Mesenchymal stem cell (in vitro differentiated cells and primary cell): ENCODE measurements around the gene FASLG.
"Not testable (repeated sequence)": the region's sequence is repeated elsewhere in the genome, so short reads cannot be mapped to it uniquely, and the experiment has no call there.

Experiments used
- DNase-seq: peaks from one replicate; pipeline ENCODE4 v3.0.0-alpha.2; 2013
- H2AFZ ChIP-seq: one replicate; pipeline ENCODE4 v1.6.1; 2013; ENCODE audit warnings: low read depth, mild to moderate bottlenecking, control low read depth, inconsistent platforms, low read length, moderate library complexity
- H2AK5ac ChIP-seq: 2 replicates; pipeline ENCODE4 v1.6.1; 2013; ENCODE audit warnings: low read length, moderate library complexity, mild to moderate bottlenecking, inconsistent platforms; ENCODE audit not compliant: severe bottlenecking
- H2BK120ac ChIP-seq: one replicate; pipeline ENCODE4 v1.6.1; 2013; ENCODE audit warnings: low read depth, mild to moderate bottlenecking, inconsistent platforms, low read length, moderate library complexity
- H2BK12ac ChIP-seq, 2 experiments: one replicate each; pipeline ENCODE4 v1.6.1; 2013; ENCODE audit warnings: inconsistent platforms in 2 of 2, low read length in 2 of 2, mild to moderate bottlenecking in 2 of 2, moderate library complexity in 2 of 2, control low read depth in 1 of 2
- H2BK15ac ChIP-seq: one replicate; pipeline ENCODE4 v1.6.1; 2013; ENCODE audit warnings: mild to moderate bottlenecking, low read depth, inconsistent platforms; ENCODE audit not compliant: poor library complexity, severe bottlenecking
- H2BK5ac ChIP-seq: 2 replicates; pipeline ENCODE4 v1.6.1; 2013; ENCODE audit warnings: low read depth, mild to moderate bottlenecking, low read length, control low read depth, inconsistent platforms; ENCODE audit not compliant: poor library complexity, severe bottlenecking
- H3K14ac ChIP-seq, 2 experiments: one replicate each; pipeline ENCODE4 v1.6.1; 2013; ENCODE audit warnings: inconsistent platforms in 2 of 2, low read length in 2 of 2, control low read depth in 1 of 2, mild to moderate bottlenecking in 1 of 2, moderate library complexity in 1 of 2
- H3K18ac ChIP-seq, 2 experiments: one replicate each; pipeline ENCODE4 v1.6.1; 2013; ENCODE audit warnings: inconsistent platforms in 2 of 2, low read length in 2 of 2, control low read depth in 1 of 2, low read depth in 1 of 2, mild to moderate bottlenecking in 1 of 2
- H3K23ac ChIP-seq, 2 experiments: one replicate each; pipeline ENCODE4 v1.6.1; 2013; ENCODE audit warnings: inconsistent platforms in 2 of 2, low read length in 2 of 2, mild to moderate bottlenecking in 2 of 2, moderate library complexity in 2 of 2, control low read depth in 1 of 2
- H3K27ac ChIP-seq: 2 replicates; pipeline ENCODE4 v1.5.1; 2013; ENCODE audit warnings: mild to moderate bottlenecking, moderate library complexity, low read length, control low read depth, inconsistent platforms; ENCODE audit not compliant: poor library complexity, severe bottlenecking
- H3K27me3 ChIP-seq, 2 experiments: 2 replicates each; pipeline versions ENCODE4 v1.6.1 to v1.7.0; 2013; ENCODE audit warnings: low read length in 2 of 2, mild to moderate bottlenecking in 2 of 2, moderate library complexity in 2 of 2, control low read depth in 1 of 2, inconsistent platforms in 1 of 2; ENCODE audit not compliant: control insufficient read depth in 1 of 2, insufficient read depth in 1 of 2
- H3K36me3 ChIP-seq, 2 experiments: 2 replicates each; pipeline versions ENCODE4 v1.6.1 to v1.7.0; 2013; ENCODE audit warnings: low read length in 2 of 2, control low read depth in 1 of 2, inconsistent platforms in 1 of 2, low read depth in 1 of 2, mild to moderate bottlenecking in 1 of 2; ENCODE audit not compliant: insufficient read depth in 2 of 2, control insufficient read depth in 1 of 2
- H3K4ac ChIP-seq, 2 experiments: one replicate each; pipeline ENCODE4 v1.6.1; 2013; ENCODE audit warnings: inconsistent platforms in 2 of 2, low read length in 2 of 2, mild to moderate bottlenecking in 2 of 2, moderate library complexity in 2 of 2, control low read depth in 1 of 2, low read depth in 1 of 2
- H3K4me1 ChIP-seq: 2 replicates; pipeline ENCODE4 v1.6.1; 2013; ENCODE audit warnings: low read depth, low read length, control low read depth; ENCODE audit not compliant: control insufficient read depth, insufficient read depth
- H3K4me2 ChIP-seq: 2 replicates; pipeline ENCODE4 v1.6.1; 2013; ENCODE audit warnings: low read length, mild to moderate bottlenecking, inconsistent platforms; ENCODE audit not compliant: poor library complexity, severe bottlenecking
- H3K4me3 ChIP-seq, 2 experiments: 2 replicates each; pipeline versions ENCODE4 v1.5.1 to v1.7.0; 2013; ENCODE audit warnings: low read length in 2 of 2, mild to moderate bottlenecking in 2 of 2, control low read depth in 1 of 2, low read depth in 1 of 2; ENCODE audit not compliant: insufficient read depth in 1 of 2
- H3K79me1 ChIP-seq: replicated peaks from 2 replicates; pipeline ENCODE4 v1.6.1; 2013; ENCODE audit warnings: mild to moderate bottlenecking, control low read depth, low read length, inconsistent platforms; ENCODE audit not compliant: poor library complexity, severe bottlenecking
- H3K9ac ChIP-seq: 2 replicates; pipeline ENCODE4 v1.7.0; 2013; ENCODE audit warnings: mild to moderate bottlenecking, low read length, moderate library complexity
- H3K9me3 ChIP-seq: 2 replicates; pipeline ENCODE4 v1.7.0; 2013; ENCODE audit warnings: mild to moderate bottlenecking, low read length; ENCODE audit not compliant: control insufficient read depth
- H4K8ac ChIP-seq: one replicate; pipeline ENCODE4 v1.6.1; 2013; ENCODE audit warnings: inconsistent platforms, mild to moderate bottlenecking, low read length, moderate library complexity
- H4K91ac ChIP-seq: one replicate; pipeline ENCODE4 v1.6.1; 2013; ENCODE audit warnings: mild to moderate bottlenecking, low read length, inconsistent platforms
- WGBS: methylation state at CpG from one replicate; pipeline ENCODE4 v1.1.7; 2013; ENCODE audit warnings: mixed read lengths; 5-methylcytosine and 5-hydroxymethylcytosine counted together

Gene FASLG

GRCh38 chr1:172616195-172616594 is 42.7 kb upstream of the FASLG start:
- Histone ChIP-seq H3K36me3 (peaks cover 0 to 8% of the 10 kb centered on the region in 2 experiments), H4K91ac (no peak overlapping the region), H3K18ac (no peak overlapping the region), H3K79me1 (no peaks in the 10 kb centered on the region), H2BK120ac (no peak overlapping the region), H3K4ac (no peak overlapping the region), H3K9ac (no peak overlapping the region), H3K27me3 (no peaks in the 10 kb centered on the region), H3K27ac (no peak overlapping the region), H3K4me3 (no peak overlapping the region), H4K8ac (no peak overlapping the region), H3K14ac (no peak overlapping the region), H2BK15ac (no peak overlapping the region), H2BK5ac (no peak overlapping the region), H2AK5ac (no peak overlapping the region), H2BK12ac (no peak overlapping the region), H3K23ac (no peak overlapping the region), H3K9me3 (peaks cover 40% of the 10 kb centered on the region), H3K4me1 (no peaks in the 10 kb centered on the region), H3K4me2 (no peak overlapping the region), H2AFZ (no peak overlapping the region)
- DNase-seq = no peak
- 100% methylated on average over 1 of the region's 1 CpG for WGBS

DNA sequence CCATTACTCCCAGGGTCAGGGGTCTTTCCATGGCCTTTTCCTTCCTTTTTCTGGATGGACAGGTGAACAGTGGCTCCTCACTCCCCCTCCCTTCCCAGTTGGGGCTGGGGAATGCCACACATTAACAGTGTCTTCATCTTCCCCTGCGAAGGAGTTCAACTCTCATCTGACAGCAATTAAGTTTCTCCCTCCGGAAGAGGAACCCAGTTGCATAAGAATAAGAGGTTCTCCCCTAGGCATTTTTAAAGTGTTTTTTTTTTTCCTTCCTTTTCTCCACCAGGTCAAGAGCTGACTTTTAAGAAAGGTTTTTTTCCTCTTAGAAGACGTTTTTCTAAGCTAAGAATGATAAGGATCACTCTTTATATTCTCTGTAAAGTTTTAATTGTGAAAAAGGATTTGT is 42.3 kb upstream of the FASLG start:
- Histone ChIP-seq H3K9me3 (peaks cover 44% of the 10 kb centered on the region), H2BK5ac (no peak overlapping the region), H2BK120ac (no peak overlapping the region), H4K91ac (no peak overlapping the region), H3K27ac (no peak overlapping the region), H3K4me1 (no peaks in the 10 kb centered on the region), H3K9ac (no peak overlapping the region), H3K4me3 (no peak overlapping the region), H2BK12ac (no peak overlapping the region), H3K23ac (no peak overlapping the region), H3K27me3 (no peaks in the 10 kb centered on the region), H3K79me1 (no peaks in the 10 kb centered on the region), H2BK15ac (no peak overlapping the region), H3K18ac (no peak overlapping the region), H2AFZ (no peak overlapping the region), H3K36me3 (peaks cover 0 to 4% of the 10 kb centered on the region in 2 experiments), H2AK5ac (no peak overlapping the region), H3K4me2 (no peak overlapping the region), H3K14ac (no peak overlapping the region), H4K8ac (no peak overlapping the region), H3K4ac (no peak overlapping the region)
- 83% methylated on average over 3 of the region's 3 CpGs for WGBS
- no peak for DNase-seq

- H3K4me2 ChIP-seq, H2AFZ ChIP-seq, H3K18ac ChIP-seq, H3K36me3 ChIP-seq, H3K4me1 ChIP-seq, H4K8ac ChIP-seq, H2BK120ac ChIP-seq, H2AK5ac ChIP-seq, H3K27me3 ChIP-seq, DNase-seq, H2BK5ac ChIP-seq, H3K79me1 ChIP-seq, H4K91ac ChIP-seq, H3K27ac ChIP-seq, H3K14ac ChIP-seq, H3K9ac ChIP-seq, H3K4ac ChIP-seq, H2BK15ac ChIP-seq, H3K23ac ChIP-seq, H3K4me3 ChIP-seq, H2BK12ac ChIP-seq: not testable (repeated sequence)
- peaks cover 44% of the 10 kb centered on the region for H3K9me3 ChIP-seq
- 89% methylated on average over 9 of the region's 9 CpGs for WGBS
Measured at GRCh38 chr1:172620603-172621002, 38.3 kb upstream of the FASLG start.

GRCh38 chr1:172622541-172622940 is 36.4 kb upstream of the FASLG start:
- H3K23ac ChIP-seq = no peak overlapping the region
- WGBS = 89% methylated on average over 2 of the region's 3 CpGs

More at GRCh38 chr1:172622541-172622940, 36.4 kb upstream of the FASLG start:
- H3K14ac ChIP-seq = no peak overlapping the region
- no peak overlapping the region for H4K91ac ChIP-seq
- H3K36me3 ChIP-seq = no peaks in the 10 kb centered on the region
- no peak overlapping the region for H2BK12ac ChIP-seq
- no peak overlapping the region for H2AFZ ChIP-seq
- no peak overlapping the region for H3K9ac ChIP-seq
- no peak overlapping the region for H2BK120ac ChIP-seq
- H3K27ac ChIP-seq = no peak overlapping the region
- H3K9me3 ChIP-seq = peaks cover 30% of the 10 kb centered on the region
- no peaks in the 10 kb centered on the region for H3K27me3 ChIP-seq
- no peak overlapping the region for H3K4ac ChIP-seq
- no peak overlapping the region for H3K4me3 ChIP-seq
- no peak overlapping the region for H2AK5ac ChIP-seq
- no peak overlapping the region for H2BK15ac ChIP-seq
- no peak overlapping the region for H2BK5ac ChIP-seq
- H3K4me1 ChIP-seq = no peaks in the 10 kb centered on the region
- no peaks in the 10 kb centered on the region for H3K79me1 ChIP-seq
- H4K8ac ChIP-seq = no peak overlapping the region
- no peak overlapping the region for H3K18ac ChIP-seq
- no peak overlapping the region for H3K4me2 ChIP-seq
- DNase-seq = no peak
